Adrenal gland (tissue), 12 donors: ENCODE measurements around the gene KLF6. TPM values are rescaled to one million over a fixed set of nuclear protein-coding genes. Genes with fewer than 3 reads are reported as not detected.

ENCODE experiments used
- DNase-seq, 7 donors: peaks; one replicate each; pipeline ENCODE4 v3.0.0-alpha.2; 2019 to 2020
- H3K27ac ChIP-seq, 5 donors: fragments of 200-600 bp; sonication (generic) in 4 of 5; 1 replicate in 3 of 5; 2 replicates in 2 of 5; pipeline versions ENCODE4 v1.5.1 to v1.8.0; 2016 to 2020; ENCODE audit warnings: mild to moderate bottlenecking in 1 of 5
- H3K27me3 ChIP-seq: fragments of 200-600 bp; 2 replicates; pipeline ENCODE4 v1.8.0; 2021
- H3K36me3 ChIP-seq, 2 donors: fragments of 200-600 bp; replicated peaks in 1 of 2; 1 replicate in 1 of 2; 2 replicates in 1 of 2; pipeline versions ENCODE4 v1.5.1 to v1.8.0; 2018 to 2022
- H3K4me1 ChIP-seq, 2 donors: fragments of 200-600 bp; replicated peaks in 1 of 2; 1 replicate in 1 of 2; 2 replicates in 1 of 2; pipeline versions ENCODE4 v1.5.1 to v1.8.0; 2018 to 2021
- H3K4me3 ChIP-seq, 4 donors: fragments of 200-600 bp; sonication (generic) in 3 of 4; one replicate each; pipeline ENCODE4 v1.5.1; 2016 to 2018
- H3K9me3 ChIP-seq, 3 donors: fragments of 200-600 bp; sonication (generic) in 1 of 3; replicated peaks in 1 of 3; 1 replicate in 2 of 3; 2 replicates in 1 of 3; pipeline versions ENCODE4 v1.5.1 to v1.8.0; 2016 to 2021
- CTCF ChIP-seq, 6 experiments: fragments of 450-650 bp in 4 of 6; fragments of 200-600 bp in 2 of 6; sonication (generic) in 1 of 6; IDR thresholded peaks; 1 replicate in 5 of 6; 2 replicates in 1 of 6; pipeline versions ENCODE4 v1.5.1 to v1.8.0; 2016 to 2021; ENCODE audit warnings: antibody characterized with exemption in 6 of 6, mild to moderate bottlenecking in 2 of 6, moderate library complexity in 1 of 6
- POLR2A ChIP-seq, 2 donors: fragments of 450-650 bp; IDR thresholded peaks; one replicate each; pipeline ENCODE4 v1.6.1; 2017; ENCODE audit warnings: antibody characterized with exemption in 2 of 2, mild to moderate bottlenecking in 2 of 2, moderate library complexity in 1 of 2
- WGBS, 4 donors: extraction: QIAGEN DNeasy Blood & Tissue Kit in 2 of 4; methylation state at CpG; one replicate each; pipeline versions ENCODE4 v1.1.5 to v1.1.7; 2013 to 2017; 5-methylcytosine and 5-hydroxymethylcytosine counted together
- intact Hi-C, 2 donors: fragments of 100-400 bp; cut with DNase I; formaldehyde crosslinking; loops; one replicate each; pipeline versions ENCODE4 v1.14.1 to v1.15.0; 2022 to 2023
- polyA plus RNA-seq, 3 donors: library from polyadenylated mRNA; stranded (reverse); fragments of 200-250 nt in 2 of 3; fragments of 350-450 nt in 1 of 3; fragmentation: Illumina TruSeq in 1 of 3; extraction: RNeasy Lipid Tissue Mini Kit (QIAGEN cat#74804) in 1 of 3; gene quantifications; one replicate each; pipeline ENCODE4 v1.2.3, GENCODE V29; 2013 to 2014
- total RNA-seq, 9 donors: library from RNA; depleted of rRNA in 4 of 9; stranded (reverse); fragments of >200 nt in 4 of 9; fragments of 120-200 nt in 1 of 9; fragmentation: NEBNext Ultra II Directional in 1 of 9; extraction: Animal tissue kit (Norgen Biotek cat#: 25700) in 1 of 9; gene quantifications; one replicate each; pipeline versions ENCODE4 v1.1.0 to v1.2.4, GENCODE V29; 2013 to 2023
- donor health status: healthy with polysubstance abuse.
- donor health status: Bipolar disorder and iron deficiency.
- donor health status: DM: yes; HTN: yes; CAD: no.
- donor health status: DM: no; HTN: no; CAD: no.
- donor health status: DM: no; HTN: no; CAD: no.
- donor health status: DM: yes; HTN: yes; CAD: no.

Gene KLF6
- total and polyA plus RNA-seq, 12 donors: 14.4 to 70.2 (median 26.8) TPM

DNA sequence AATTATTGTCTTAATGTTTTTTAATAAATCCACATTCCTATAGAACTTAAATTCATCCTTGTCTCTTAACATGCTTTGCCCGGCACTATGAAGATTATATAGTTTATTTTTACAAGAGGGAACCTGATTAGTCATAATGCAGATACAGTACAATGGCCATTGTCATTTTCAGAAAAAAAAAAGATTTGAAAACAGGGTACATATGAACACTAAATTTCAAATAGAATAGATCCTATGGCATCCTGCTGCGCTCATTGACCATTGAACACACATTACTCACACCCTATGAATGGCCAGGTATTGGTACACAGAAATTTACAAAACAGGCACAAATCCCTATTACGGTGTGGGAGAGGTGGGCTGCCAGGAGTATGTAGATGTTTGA is 2.0 kb upstream of the KLF6 start:
- H3K9me3 ChIP-seq: peaks cover 0 to 11% (median 10%) of the 10 kb centered on the region in 3 donors
- H3K36me3 ChIP-seq: peaks cover 0 to under 1% of the 10 kb centered on the region in 2 donors
- WGBS, 4 donors: 73 to 81% (median 77%) methylated on average over 3 of the region's 3 CpGs
- TF ChIP-seq POLR2A (IDR thresholded peaks at IDR 0.05) (no peak), CTCF (IDR thresholded peaks at IDR 0.05) (no peak)
- H3K27me3 ChIP-seq: no peaks in the 10 kb centered on the region
- peak overlapping the region in 4 of 5 donors; percentile 28 to 100 (median 100) for H3K27ac ChIP-seq
- H3K4me1 ChIP-seq: peaks cover 9 to 18% of the 10 kb centered on the region in 2 donors
- no peak overlapping the region for H3K4me3 ChIP-seq
- peak in 1 of 7 donors; percentile 46 for DNase-seq
- intact Hi-C loops: loop anchor here in 1 of 2 donors (10.0 kb wide), 1 partner anchor 88 kb away; no protein-coding TSS in a partner anchor

- intact Hi-C loops: loop anchor here in 1 of 2 donors (10.0 kb wide), 1 partner anchor 88 kb away; no protein-coding TSS in a partner anchor
- WGBS, 4 donors: 52 to 53% (median 53%) methylated on average over 15 to 18 of the region's 18 CpGs
- H3K4me1 ChIP-seq: peaks cover 12 to 23% of the 10 kb centered on the region in 2 donors
- peaks cover 0 to 11% (median 10%) of the 10 kb centered on the region in 3 donors for H3K9me3 ChIP-seq
- peak overlapping the region; percentile 89 to 100 (median 100) for H3K27ac ChIP-seq
- no peak for TF ChIP-seq CTCF (IDR thresholded peaks at IDR 0.05)
- peak in 1 of 2 donors; percentile 48 for TF ChIP-seq POLR2A (IDR thresholded peaks at IDR 0.05)
- peaks cover 0 to 6% of the 10 kb centered on the region in 2 donors for H3K36me3 ChIP-seq
- peak overlapping the region in 1 of 4 donors; percentile 63 for H3K4me3 ChIP-seq
- peak; percentile 51 to 80 (median 68) for DNase-seq
- H3K27me3 ChIP-seq: no peaks in the 10 kb centered on the region
Measured at GRCh38 chr10:3786295-3787015, 1.4 kb upstream of the KLF6 start.

DNA sequence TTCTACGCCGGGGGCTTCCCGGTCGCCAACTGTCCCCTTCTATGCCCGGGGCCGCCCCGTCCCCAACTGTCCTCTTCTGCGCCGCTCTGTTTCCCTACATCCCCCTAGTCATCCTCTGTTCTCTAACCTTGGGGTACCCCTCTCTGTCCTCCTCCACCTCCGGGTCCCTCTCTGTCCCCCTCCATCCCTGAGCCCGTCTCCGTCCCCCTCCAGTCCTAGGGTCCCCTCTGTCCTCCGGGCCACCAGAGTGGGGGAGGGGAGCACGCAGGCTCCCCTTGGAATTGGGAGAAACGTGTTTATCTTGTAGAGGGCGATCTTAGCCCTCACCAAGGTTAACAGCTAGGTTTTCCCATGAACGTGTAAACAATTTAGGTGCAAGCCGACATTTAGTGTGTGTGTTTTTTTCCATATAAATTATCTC is 852 bp upstream of the KLF6 start:
- Histone ChIP-seq H3K36me3 (peaks cover 0 to 12% of the 10 kb centered on the region in 2 donors), H3K27ac (peak overlapping the region; percentile 89 to 100 (median 100)), H3K27me3 (no peaks in the 10 kb centered on the region), H3K4me3 (peak overlapping the region; percentile 2 to 80 (median 48)), H3K4me1 (peaks cover 17 to 29% of the 10 kb centered on the region in 2 donors), H3K9me3 (peaks cover 0 to 11% (median 10%) of the 10 kb centered on the region in 3 donors)
- intact Hi-C loops: loop anchor here in 1 of 2 donors (10.0 kb wide), 1 partner anchor 89 kb away; no protein-coding TSS in a partner anchor
- no peak for TF ChIP-seq POLR2A (IDR thresholded peaks at IDR 0.05)
- TF ChIP-seq CTCF (IDR thresholded peaks at IDR 0.05): no peak
- WGBS, 4 donors: 1 to 2% (median 1%) methylated on average over 16 to 18 of the region's 18 CpGs
- DNase-seq: peak in 5 of 7 donors; percentile 28 to 60 (median 58)

GRCh38 chr10:3785251-3785850 is 342 bp upstream of the KLF6 start:
- Histone ChIP-seq H3K9me3 (peaks cover 0 to 11% (median 10%) of the 10 kb centered on the region in 3 donors), H3K4me1 (peaks cover 21 to 34% of the 10 kb centered on the region in 2 donors), H3K27me3 (no peaks in the 10 kb centered on the region), H3K36me3 (peaks cover 0 to 17% of the 10 kb centered on the region in 2 donors), H3K27ac (peak overlapping the region; percentile 89 to 100 (median 100)), H3K4me3 (peak overlapping the region; percentile 2 to 80 (median 48))
- TF ChIP-seq CTCF (IDR thresholded peaks at IDR 0.05) (peak in 1 of 6 experiments; percentile 36), POLR2A (IDR thresholded peaks at IDR 0.05) (peak; percentile 99 to 100)
- intact Hi-C loops: loop anchor here in 1 of 2 donors (10.0 kb wide), 1 partner anchor 89 kb away; no protein-coding TSS in a partner anchor
- peak; percentile 99 to 100 (median 99) for DNase-seq
- 0 to 1% (median 0%) methylated on average over 18 to 76 of the region's 76 CpGs for WGBS, 4 donors
